HG02840 (cell line): ENCODE measurements around the gene SLC22A31.

Experiments
- ATAC-seq: cut with Tn5 transposase; IDR thresholded peaks from one replicate; pipeline ENCODE4 v1.9.1; 2021; ENCODE audit warnings: mild to moderate bottlenecking, moderate library complexity, moderate number of reproducible peaks; ENCODE audit not compliant: unreplicated experiment, low FRiP score

SLC22A31 gene

GRCh38 chr16:89183975-89184676, 16.2 kb downstream of the SLC22A31 start:
- no peak for ATAC-seq

GRCh38 chr16:89183463-89183862, 16.9 kb downstream of the SLC22A31 start:
- no peak for ATAC-seq

- no peak for ATAC-seq
These were observed 20.6 kb downstream of the SLC22A31 start for GRCh38 chr16:89179656-89180315.

- ATAC-seq = no peak
These were observed 21.2 kb downstream of the SLC22A31 start for GRCh38 chr16:89179148-89179484.

- ATAC-seq = no peak
These were observed 21.7 kb downstream of the SLC22A31 start for GRCh38 chr16:89178453-89179147.

DNA sequence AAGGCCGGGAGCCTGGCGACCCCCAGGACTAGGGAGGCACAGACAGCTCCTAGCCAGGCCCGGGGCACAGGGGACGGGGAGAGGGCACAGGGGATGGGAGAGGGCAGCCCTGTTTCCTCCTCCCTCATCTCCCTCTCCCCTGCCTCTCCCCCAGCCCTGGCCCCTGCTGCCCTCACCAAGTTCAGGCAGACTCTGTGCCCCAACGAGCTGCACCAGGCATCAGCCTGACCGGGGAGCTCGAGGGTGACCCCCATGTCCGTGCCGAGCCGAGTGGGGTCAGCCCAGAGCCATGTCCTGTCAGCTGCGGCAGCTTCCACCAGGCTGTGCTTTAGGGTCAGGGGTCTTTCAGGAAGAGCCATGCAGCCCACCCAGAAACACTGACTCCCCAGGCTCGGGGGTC, 22.8 kb downstream of the SLC22A31 start:
- no peak for ATAC-seq

- ATAC-seq = no peak
These were observed 23.6 kb downstream of the SLC22A31 start for GRCh38 chr16:89176717-89177116.

DNA sequence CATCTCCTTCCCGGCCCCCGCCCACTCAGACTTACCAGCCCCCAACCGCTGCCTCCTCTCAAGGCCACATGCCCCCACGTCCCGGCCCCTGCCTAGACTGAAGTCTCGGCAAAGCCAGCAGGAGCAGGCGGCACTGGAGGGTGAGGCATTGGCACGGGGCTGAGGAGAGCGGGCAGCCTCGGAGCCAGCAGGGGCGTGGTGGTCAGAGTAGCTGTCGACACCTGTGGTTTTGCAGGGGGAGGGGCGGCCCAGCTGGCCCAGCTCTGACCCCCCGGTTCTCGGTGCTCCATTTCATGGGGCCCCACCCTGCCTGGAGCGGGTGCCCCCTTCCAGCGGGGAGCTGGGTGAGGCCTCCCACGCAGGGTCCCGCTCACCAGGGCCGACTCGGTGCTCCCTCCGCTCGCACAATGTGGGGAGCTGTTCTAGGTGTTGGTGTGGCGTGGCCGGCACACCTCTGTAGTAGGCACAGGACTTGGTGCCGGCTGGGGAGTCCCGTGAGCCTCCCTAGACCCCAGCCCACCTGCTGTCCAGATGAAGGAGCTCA, 24.1 kb downstream of the SLC22A31 start:
- no peak for ATAC-seq

DNA sequence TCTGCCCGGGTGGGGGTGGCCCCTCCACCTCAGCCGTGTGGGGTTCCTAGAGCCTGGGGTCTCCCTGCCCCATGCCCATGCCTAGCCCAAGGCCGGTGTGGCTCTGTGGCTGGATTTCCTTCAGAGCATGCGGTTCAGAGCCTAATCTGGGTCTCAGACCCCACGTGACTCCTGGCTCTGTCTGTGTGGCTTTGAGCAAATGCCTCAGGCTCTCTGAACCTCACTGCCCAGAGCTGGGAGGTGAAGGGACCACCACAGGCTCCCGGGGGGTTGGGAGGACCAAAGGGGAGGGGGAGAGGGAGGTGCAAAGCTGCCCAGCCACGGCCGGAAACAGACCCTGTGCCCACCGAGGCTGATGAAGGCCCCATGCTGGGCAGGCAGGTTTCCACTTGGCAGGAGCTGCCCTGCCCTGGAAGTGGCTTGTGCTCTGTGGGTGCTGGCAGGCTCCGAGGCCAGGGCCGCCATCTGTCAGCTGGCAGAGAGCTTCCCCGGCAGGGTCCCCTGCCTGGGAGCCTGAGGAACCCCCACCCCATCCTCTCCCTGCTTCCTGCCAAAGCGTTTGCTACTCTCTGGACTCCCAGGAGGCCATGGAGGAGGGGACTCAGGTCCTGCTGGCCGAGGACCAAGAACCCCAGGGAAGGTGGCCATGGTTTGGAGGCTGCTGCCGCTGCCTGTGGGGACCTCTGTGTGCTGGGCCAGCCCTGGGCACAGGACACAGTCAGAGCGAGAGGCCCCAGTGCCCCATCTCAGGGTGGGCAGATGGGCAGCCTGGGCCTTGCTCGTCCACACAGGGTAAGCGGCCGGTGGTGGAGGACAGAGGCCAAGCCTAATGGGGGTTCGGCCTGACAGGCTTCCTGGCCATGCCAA, 24.8 kb downstream of the SLC22A31 start:
- no peak for ATAC-seq

DNA sequence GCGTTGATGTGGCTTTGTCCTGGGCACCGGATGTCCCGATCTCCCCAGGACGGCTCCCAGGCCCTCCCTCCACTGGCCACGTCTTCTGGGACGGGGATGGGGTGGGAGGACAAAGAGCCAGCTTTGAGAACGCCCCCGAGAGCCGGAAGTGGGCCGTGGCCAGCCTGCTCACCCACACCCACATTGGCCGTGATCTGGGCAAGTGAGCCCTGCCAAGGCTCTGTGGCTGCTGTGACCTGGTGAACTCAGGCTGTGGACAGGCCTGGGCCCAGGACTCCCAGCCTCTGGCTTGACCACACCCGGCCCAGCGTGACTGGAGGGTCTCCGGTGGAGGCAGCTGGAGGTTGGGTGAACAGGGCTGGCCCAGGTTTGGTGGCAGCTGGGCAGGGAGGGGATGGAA, 25.5 kb downstream of the SLC22A31 start:
- ATAC-seq = no peak

DNA sequence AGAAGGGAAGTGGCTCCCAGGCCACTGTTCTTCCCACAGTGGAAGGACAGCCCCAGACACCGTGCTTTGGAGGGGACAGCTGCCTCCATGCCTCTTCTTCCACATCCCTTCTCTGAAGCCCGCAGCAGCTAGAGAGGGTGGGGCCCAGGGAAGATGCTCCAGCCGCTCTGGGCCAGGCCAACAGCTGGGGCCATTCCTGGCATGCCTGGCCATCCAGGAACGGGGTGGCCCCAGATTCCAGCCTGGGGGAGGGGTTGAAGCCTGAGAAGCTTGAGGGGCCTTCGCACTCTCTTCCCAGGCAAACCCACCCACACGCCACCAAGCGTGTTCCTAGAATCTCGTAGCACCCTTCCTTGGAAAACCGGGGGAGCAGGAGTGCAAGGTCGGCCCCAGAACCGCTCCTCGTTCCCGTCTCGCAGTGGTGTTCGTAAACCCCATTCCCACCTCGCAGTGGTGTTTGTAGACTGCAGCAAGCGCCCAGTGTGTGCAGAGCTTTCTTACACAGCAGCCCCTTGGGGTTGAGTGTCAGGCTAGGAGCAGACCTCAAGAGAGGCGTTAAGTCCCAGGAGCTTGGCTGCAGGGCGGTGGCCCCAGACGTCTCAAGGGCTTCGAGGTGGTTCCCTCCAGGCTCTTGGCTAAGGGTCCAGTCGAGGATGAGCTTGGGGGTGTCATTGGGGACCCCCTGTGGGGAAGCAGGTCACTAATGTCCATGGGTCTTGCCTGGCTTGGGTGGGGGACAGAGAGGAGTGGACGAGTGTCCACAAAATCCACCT, 26.1 kb downstream of the SLC22A31 start:
- no peak for ATAC-seq

- ATAC-seq = no peak
These were observed 27.0 kb downstream of the SLC22A31 start for GRCh38 chr16:89173174-89173921.

DNA sequence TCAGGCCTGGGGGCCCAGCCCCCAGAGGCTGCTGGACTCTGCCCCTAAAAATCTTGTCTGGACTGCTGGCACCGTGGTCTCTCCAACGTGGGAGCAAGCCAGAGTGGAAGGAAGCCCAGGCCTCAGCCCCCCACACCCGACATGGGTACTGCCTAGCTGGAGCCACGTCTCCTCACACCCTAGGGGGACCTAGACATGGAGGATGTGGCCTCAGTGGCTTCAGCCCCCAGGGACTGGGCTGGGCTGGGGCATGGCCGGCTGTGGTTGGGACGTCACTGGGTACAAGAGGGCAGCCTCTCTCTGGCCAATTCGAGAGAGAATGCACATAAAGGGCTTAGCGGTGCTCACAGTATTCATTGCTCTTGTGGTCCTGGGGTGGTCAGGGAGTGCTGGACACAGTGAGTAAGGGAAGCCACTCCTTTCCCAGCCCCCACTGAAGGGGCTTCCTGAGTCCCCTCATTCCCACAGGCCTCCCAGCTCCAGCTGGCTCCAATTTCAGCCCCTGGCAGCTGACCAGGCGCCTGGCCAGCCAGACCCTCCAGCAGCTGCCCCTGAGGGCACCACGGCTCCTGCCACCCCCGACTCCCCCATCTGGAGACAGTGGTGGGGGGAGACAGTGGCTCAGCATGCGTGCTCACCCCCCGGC, 27.7 kb downstream of the SLC22A31 start:
- ATAC-seq = no peak

DNA sequence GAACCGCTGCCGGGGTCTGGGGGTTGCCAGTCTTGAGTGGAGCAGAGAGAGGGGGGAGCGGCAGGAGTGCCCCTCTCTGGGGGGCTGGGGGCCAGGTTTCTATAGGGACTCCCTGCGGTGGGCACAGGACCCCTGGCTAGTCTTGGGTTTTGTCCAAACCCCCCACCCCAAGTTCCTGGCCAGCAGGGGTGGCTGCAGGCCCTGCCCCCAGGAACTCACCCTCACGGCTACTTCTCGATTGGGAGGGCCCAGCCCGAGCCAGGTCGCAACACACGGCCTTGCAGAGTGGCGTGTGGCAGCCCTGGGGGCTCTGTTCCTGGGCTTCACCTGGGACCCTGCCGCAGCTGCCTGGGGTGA, 28.2 kb downstream of the SLC22A31 start:
- no peak for ATAC-seq

- ATAC-seq = peak; percentile 71
These were observed 28.8 kb downstream of the SLC22A31 start, which contains the start of gene CDH15 for GRCh38 chr16:89171216-89172170. CDH15 (plus strand) TSS chr16:89171748; CDS start chr16:89171832, 84 bp downstream.

GRCh38 chr16:89170346-89171215, 29.8 kb downstream of the SLC22A31 start:
- ATAC-seq = no peak

GRCh38 chr16:89169778-89170177, 30.6 kb downstream of the SLC22A31 start:
- no peak for ATAC-seq
